PFSK-1 (cell line): ENCODE results near the gene GSG1L.
A peak's percentile ranks its signal among the peaks of the same experiment; 100 is the strongest.

Experiments used
- FOXP2 ChIP-seq: optimal IDR thresholded peaks from 2 replicates; pipeline ENCODE3; 2011; ENCODE audit warnings: borderline replicate concordance, control low read depth, inconsistent platforms; ENCODE audit not compliant: insufficient read depth; ENCODE audit errors: extremely low read length, extremely low read depth
- POLR2AphosphoS5 ChIP-seq: IDR thresholded peaks from 2 replicates; pipeline ENCODE4 v1.6.1; 2012; ENCODE audit warnings: low read depth, mild to moderate bottlenecking, control low read depth, low read length, moderate library complexity
- REST ChIP-seq, 2 experiments: IDR thresholded peaks; 2 replicates each; pipeline versions ENCODE4 v1.6.1 to v1.8.0; 2011 to 2012; ENCODE audit warnings: low read depth in 2 of 2, low read length in 2 of 2, control low read depth in 1 of 2, inconsistent platforms in 1 of 2, mild to moderate bottlenecking in 1 of 2, moderate library complexity in 1 of 2; ENCODE audit not compliant: insufficient read depth in 1 of 2
- SIN3A ChIP-seq: IDR thresholded peaks from 2 replicates; pipeline ENCODE4 v1.6.1; 2012; ENCODE audit warnings: mild to moderate bottlenecking, low read length, moderate library complexity, borderline replicate concordance; ENCODE audit not compliant: insufficient read depth
- TAF1 ChIP-seq: IDR thresholded peaks from 2 replicates; pipeline ENCODE4 v1.6.1; 2012; ENCODE audit warnings: low read length, control low read depth, borderline replicate concordance; ENCODE audit not compliant: insufficient read depth

GSG1L gene

GRCh38 chr16:27923751-27924150 is 139.8 kb downstream of the GSG1L start:
- TF ChIP-seq POLR2AphosphoS5 (no peak), REST (IDR thresholded peaks at IDR 0.05; ENCODE audit: insufficient read depth in 1 of 2, low read depth in 2 of 2, low read length in 2 of 2) (no peak), TAF1 (no peak), SIN3A (no peak), FOXP2 (no peak)

- TF ChIP-seq POLR2AphosphoS5 (no peak), REST (IDR thresholded peaks at IDR 0.05; ENCODE audit: insufficient read depth in 1 of 2, low read depth in 2 of 2, low read length in 2 of 2) (peak; percentile 51 to 92; a peak in 3 of 4 replicates)
Measured at GRCh38 chr16:27922433-27922832, 141.1 kb downstream of the GSG1L start.

- TF ChIP-seq REST (IDR thresholded peaks at IDR 0.05; ENCODE audit: insufficient read depth in 1 of 2, low read depth in 2 of 2, low read length in 2 of 2), result peak in 1 of 2 experiments; percentile 81; a peak in 2 of 4 replicates
- no peak for TF ChIP-seq TAF1
Measured at GRCh38 chr16:27921134-27921533, 142.4 kb downstream of the GSG1L start.

- no peak for TF ChIP-seq REST (IDR thresholded peaks at IDR 0.05; ENCODE audit: insufficient read depth in 1 of 2, low read depth in 2 of 2, low read length in 2 of 2)
- no peak for TF ChIP-seq POLR2AphosphoS5
- TF ChIP-seq SIN3A, result no peak
- TF ChIP-seq FOXP2, result no peak
- TF ChIP-seq TAF1, result no peak
Measured at GRCh38 chr16:27920391-27920891, 143.1 kb downstream of the GSG1L start.

- TF ChIP-seq REST (IDR thresholded peaks at IDR 0.05; ENCODE audit: insufficient read depth in 1 of 2, low read depth in 2 of 2, low read length in 2 of 2) (no peak), POLR2AphosphoS5 (no peak), FOXP2 (no peak), SIN3A (no peak), TAF1 (no peak)
Measured at GRCh38 chr16:27918755-27919154, 144.8 kb downstream of the GSG1L start.
